DOHH2 (cell line): ENCODE data around the gene KDM1A.

Source experiments
- EZH2phosphoT487 ChIP-seq: fragments of 200-600 bp; sonication (generic); IDR thresholded peaks from 2 replicates; pipeline ENCODE4 v1.6.1; 2017; ENCODE audit warnings: borderline replicate concordance, mild to moderate bottlenecking, antibody characterized with exemption, low read length, moderate library complexity, mixed read lengths
- TF ChIP-seq, protein P1 (sequence below): fragments of 200-600 bp; sonication (generic); IDR thresholded peaks from one replicate; pipeline ENCODE4 v1.5.1; 2014; ENCODE audit warnings: antibody characterized with exemption, mild to moderate bottlenecking, low read depth, low read length; ENCODE audit not compliant: poor library complexity, severe bottlenecking

DNA sequence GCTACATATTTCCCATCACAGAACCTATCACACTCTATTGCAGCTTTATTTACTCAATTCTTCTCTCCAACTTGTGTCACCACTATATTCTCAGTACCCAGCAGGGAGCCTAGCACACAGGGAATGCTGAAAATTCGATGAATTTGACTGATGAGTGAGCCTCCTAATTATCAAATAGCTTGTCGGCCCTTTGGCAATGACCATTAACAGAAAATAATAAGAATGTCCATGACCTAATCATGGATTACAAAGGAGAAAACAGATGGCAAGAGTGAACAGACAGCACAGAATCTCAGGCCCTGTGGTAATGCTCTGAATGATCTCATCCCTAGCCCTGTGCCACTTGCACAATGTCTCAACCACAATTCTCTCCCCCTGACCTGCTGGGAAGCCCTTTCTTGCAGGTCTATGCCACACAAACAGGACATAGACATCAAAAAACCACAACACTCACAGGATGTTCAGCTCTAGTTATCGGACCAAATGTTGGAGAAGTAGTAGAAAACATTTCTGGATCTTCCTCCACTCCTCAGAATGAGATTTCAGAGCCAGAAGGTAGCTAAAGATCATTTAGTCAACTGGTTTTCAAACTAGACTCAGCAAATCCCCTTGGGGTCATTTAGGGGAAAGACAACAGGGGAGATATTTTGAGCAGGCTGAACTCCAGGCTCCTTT is 80.9 kb downstream of the KDM1A start:
- TF ChIP-seq, protein P1, sequence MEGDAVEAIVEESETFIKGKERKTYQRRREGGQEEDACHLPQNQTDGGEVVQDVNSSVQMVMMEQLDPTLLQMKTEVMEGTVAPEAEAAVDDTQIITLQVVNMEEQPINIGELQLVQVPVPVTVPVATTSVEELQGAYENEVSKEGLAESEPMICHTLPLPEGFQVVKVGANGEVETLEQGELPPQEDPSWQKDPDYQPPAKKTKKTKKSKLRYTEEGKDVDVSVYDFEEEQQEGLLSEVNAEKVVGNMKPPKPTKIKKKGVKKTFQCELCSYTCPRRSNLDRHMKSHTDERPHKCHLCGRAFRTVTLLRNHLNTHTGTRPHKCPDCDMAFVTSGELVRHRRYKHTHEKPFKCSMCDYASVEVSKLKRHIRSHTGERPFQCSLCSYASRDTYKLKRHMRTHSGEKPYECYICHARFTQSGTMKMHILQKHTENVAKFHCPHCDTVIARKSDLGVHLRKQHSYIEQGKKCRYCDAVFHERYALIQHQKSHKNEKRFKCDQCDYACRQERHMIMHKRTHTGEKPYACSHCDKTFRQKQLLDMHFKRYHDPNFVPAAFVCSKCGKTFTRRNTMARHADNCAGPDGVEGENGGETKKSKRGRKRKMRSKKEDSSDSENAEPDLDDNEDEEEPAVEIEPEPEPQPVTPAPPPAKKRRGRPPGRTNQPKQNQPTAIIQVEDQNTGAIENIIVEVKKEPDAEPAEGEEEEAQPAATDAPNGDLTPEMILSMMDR: no peak
- no peak for TF ChIP-seq EZH2phosphoT487
